Upper lobe of left lung (tissue), 6 donors: Measurements from ENCODE around the gene ILF2. TPM values are rescaled to one million over a fixed set of nuclear protein-coding genes. Genes with fewer than 3 reads are reported as not detected.

ENCODE experiments used
- ATAC-seq, 2 donors: fragments of 200-7000 bp; cut with Tn5 transposase; one replicate each; pipeline ENCODE4 v1.9.1; 2022; ENCODE audit warnings: mild to moderate bottlenecking in 2 of 2, moderate library complexity in 2 of 2; ENCODE audit not compliant: low FRiP score in 2 of 2
- DNase-seq, 2 donors: peaks; one replicate each; pipeline ENCODE4 v3.0.0-alpha.2; 2019 to 2020
- H3K27ac ChIP-seq, 4 donors: fragments of 200-600 bp; sonication (generic); one replicate each; pipeline ENCODE4 v1.5.1; 2016 to 2019
- H3K27me3 ChIP-seq, 4 donors: fragments of 200-600 bp; sonication (generic); one replicate each; pipeline ENCODE4 v1.5.1; 2017 to 2019
- H3K36me3 ChIP-seq, 4 donors: fragments of 200-600 bp; sonication (generic); one replicate each; pipeline ENCODE4 v1.5.1; 2016 to 2019
- H3K4me1 ChIP-seq, 4 donors: fragments of 200-600 bp; sonication (generic); one replicate each; pipeline ENCODE4 v1.5.1; 2018 to 2019
- H3K4me3 ChIP-seq, 4 donors: fragments of 200-600 bp; sonication (generic); one replicate each; pipeline ENCODE4 v1.5.1; 2017 to 2019; ENCODE audit warnings: mild to moderate bottlenecking in 2 of 4, moderate library complexity in 1 of 4
- H3K9me3 ChIP-seq, 4 donors: fragments of 200-600 bp; sonication (generic); one replicate each; pipeline ENCODE4 v1.5.1; 2018 to 2019
- EP300 ChIP-seq, 4 donors: sonication (generic); formaldehyde crosslinking; IDR thresholded peaks; one replicate each; pipeline ENCODE4 v1.5.1; 2017; ENCODE audit warnings: antibody characterized with exemption in 4 of 4, control low read depth in 2 of 4
- POLR2A ChIP-seq, 4 donors: fragments of 450-650 bp; IDR thresholded peaks; one replicate each; pipeline ENCODE4 v1.5.1; 2016 to 2017; ENCODE audit warnings: antibody characterized with exemption in 4 of 4, mild to moderate bottlenecking in 2 of 4
- POLR2AphosphoS5 ChIP-seq, 2 donors: sonication (generic); formaldehyde crosslinking; IDR thresholded peaks; one replicate each; pipeline ENCODE4 v1.5.1; 2017; ENCODE audit warnings: antibody characterized with exemption in 2 of 2
- WGBS, 2 donors: methylation state at CpG; one replicate each; pipeline ENCODE4 v1.1.5; 2017 to 2018; 5-methylcytosine and 5-hydroxymethylcytosine counted together
- total RNA-seq, 6 donors: library from RNA; depleted of rRNA in 4 of 6; stranded (reverse); fragments of >200 nt in 4 of 6; gene quantifications; one replicate each; pipeline versions ENCODE4 v1.1.0 to v1.2.1, GENCODE V29; 2016 to 2021
- TF ChIP-seq, protein P1 (sequence below), 6 experiments: fragments of 450-650 bp in 4 of 6; fragments of 200-600 bp in 2 of 6; sonication (generic) in 2 of 6; IDR thresholded peaks; one replicate each; pipeline ENCODE4 v1.5.1; 2016 to 2019; ENCODE audit warnings: antibody characterized with exemption in 6 of 6
- donor health status: DM: no; HTN: no; CAD: no; lungs with moderate emphysema.
- donor health status: DM: no; HTN: yes; CAD: no; lungs with severe emphysema.

The ILF2 gene
- total RNA-seq, 6 donors from 2014 or later, result 21.0 to 120 (median 75.8) TPM

DNA sequence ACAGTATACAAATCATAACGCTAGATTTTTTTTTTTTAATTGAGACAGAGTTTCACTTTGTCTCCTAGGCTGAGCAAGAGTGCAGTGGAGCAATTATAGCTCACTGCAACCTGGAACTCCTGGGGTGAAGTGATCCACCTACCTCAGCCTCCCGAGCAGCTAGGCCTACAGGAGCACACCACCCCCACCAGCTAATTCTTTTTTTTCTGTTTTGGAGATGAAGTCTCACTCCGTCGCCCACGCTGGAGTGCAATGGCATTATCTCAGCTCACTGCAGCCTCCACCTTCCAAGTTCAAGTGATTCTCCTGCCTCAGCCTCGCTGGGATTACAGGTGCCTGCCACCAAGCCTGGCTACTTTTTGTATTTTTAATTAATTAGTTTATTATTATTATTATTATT, 29.0 kb upstream of the ILF2 start:
- Histone ChIP-seq H3K36me3 (no peaks in the 10 kb centered on the region), H3K4me1 (peaks cover 15 to 27% (median 22%) of the 10 kb centered on the region in 4 donors), H3K27me3 (no peaks in the 10 kb centered on the region), H3K27ac (peak overlapping the region in 3 of 4 donors; percentile 87 to 90 (median 88)), H3K4me3 (no peak overlapping the region), H3K9me3 (no peaks in the 10 kb centered on the region)
- no peak for DNase-seq
- no peak for TF ChIP-seq POLR2A (IDR thresholded peaks at IDR 0.05)
- no peak for TF ChIP-seq EP300 (IDR thresholded peaks at IDR 0.05)
- TF ChIP-seq, protein P1, sequence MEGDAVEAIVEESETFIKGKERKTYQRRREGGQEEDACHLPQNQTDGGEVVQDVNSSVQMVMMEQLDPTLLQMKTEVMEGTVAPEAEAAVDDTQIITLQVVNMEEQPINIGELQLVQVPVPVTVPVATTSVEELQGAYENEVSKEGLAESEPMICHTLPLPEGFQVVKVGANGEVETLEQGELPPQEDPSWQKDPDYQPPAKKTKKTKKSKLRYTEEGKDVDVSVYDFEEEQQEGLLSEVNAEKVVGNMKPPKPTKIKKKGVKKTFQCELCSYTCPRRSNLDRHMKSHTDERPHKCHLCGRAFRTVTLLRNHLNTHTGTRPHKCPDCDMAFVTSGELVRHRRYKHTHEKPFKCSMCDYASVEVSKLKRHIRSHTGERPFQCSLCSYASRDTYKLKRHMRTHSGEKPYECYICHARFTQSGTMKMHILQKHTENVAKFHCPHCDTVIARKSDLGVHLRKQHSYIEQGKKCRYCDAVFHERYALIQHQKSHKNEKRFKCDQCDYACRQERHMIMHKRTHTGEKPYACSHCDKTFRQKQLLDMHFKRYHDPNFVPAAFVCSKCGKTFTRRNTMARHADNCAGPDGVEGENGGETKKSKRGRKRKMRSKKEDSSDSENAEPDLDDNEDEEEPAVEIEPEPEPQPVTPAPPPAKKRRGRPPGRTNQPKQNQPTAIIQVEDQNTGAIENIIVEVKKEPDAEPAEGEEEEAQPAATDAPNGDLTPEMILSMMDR (IDR thresholded peaks at IDR 0.05), result no peak
- no peak for TF ChIP-seq POLR2AphosphoS5 (IDR thresholded peaks at IDR 0.05)
- WGBS, 2 donors, result 79 to 85% methylated on average over 6 of the region's 6 CpGs
- no peak for ATAC-seq

DNA sequence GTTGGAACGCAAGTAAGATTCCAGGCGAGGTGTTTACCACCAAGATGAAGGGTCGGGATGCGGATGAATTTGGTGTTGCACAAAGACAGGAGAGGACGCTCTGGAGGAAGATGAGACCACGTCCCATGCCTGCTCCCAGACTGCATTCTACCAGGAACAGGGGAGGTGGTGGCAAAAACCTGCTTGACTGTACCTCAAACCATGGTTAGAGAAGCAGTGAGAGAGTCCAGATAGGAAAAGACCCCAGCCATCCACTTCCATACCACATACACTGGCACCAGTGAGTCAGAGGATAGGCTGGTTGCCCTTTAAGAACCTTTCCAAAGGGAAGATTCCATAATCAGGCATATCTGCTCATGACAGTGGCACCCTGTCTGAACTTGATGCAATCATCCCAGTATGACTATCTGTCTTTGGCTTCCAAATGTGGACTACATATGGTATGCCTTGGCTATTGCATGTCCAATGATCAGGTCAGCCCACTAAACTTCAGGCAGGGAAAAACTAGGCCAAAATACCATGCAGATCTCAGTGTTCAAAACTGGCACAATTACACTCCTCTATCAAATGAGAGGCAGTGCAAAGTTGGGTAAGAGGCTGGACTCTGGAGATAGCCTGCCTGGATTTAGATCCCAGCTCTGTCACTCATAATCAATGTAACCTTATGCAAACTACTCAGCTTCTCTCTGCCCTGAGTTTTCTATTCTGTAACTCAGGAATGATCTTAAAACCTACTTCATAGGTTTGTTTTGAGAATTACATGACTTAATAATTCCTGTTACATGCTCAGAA, 28.3 kb upstream of the ILF2 start:
- Histone ChIP-seq H3K4me1 (peaks cover 15 to 27% (median 22%) of the 10 kb centered on the region in 4 donors), H3K36me3 (no peaks in the 10 kb centered on the region), H3K4me3 (no peak overlapping the region), H3K9me3 (no peaks in the 10 kb centered on the region), H3K27ac (peak overlapping the region; percentile 36 to 90 (median 88)), H3K27me3 (no peaks in the 10 kb centered on the region)
- ATAC-seq (peak in 1 of 2 donors; percentile 19), DNase-seq (no peak)
- WGBS, 2 donors, result 75 to 80% methylated on average over 6 of the region's 6 CpGs
- no peak for TF ChIP-seq POLR2A (IDR thresholded peaks at IDR 0.05)
- TF ChIP-seq POLR2AphosphoS5 (IDR thresholded peaks at IDR 0.05), result no peak
- TF ChIP-seq, protein P1 (IDR thresholded peaks at IDR 0.05), result no peak
- no peak for TF ChIP-seq EP300 (IDR thresholded peaks at IDR 0.05)

DNA sequence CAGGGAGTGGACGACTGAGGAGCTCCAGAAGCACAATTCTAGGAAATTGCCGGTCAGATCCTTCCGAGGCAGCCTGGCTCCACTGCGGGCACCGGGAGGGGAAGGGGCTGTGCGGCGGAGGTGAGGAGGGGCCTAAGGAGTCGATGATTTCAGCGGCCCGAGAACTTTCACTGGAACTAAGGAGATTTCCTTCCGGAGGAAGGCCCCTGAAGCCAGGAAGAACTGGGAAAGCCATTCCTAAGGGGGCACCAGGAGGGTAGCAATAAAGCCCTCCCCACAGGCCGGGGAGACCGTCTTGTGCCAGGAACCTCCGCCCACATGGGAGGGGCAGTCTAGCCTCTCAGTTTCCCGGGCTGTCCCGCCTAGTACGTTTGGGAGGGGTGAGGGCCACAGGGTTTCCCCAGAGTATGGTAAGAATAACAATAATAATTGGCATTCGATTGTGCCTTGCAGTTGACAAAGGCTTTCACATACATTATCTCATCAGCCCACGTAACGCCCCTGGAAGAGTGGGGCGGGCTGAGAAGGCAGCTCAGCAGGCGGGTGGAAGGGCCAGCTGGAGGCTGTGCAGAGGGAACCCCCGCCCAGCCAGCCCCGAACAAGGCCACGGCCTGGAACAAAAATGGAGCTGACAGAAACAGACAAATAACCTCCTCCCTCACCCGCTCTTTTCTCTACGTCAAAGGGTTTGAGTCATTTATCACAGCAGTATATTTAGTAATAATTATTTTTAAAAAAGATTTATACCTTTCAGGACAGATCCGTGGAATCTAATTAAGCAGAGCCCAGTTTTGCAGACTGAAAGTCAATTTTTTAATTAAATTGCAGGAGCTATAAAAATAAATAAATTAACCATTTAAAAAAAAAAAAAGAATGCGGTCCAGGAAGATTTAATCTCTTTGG, 27.5 kb upstream of the ILF2 start:
- Histone ChIP-seq H3K9me3 (no peaks in the 10 kb centered on the region), H3K4me1 (peaks cover 15 to 27% (median 22%) of the 10 kb centered on the region in 4 donors), H3K27me3 (no peaks in the 10 kb centered on the region), H3K27ac (peak overlapping the region; percentile 87 to 90 (median 88)), H3K36me3 (no peaks in the 10 kb centered on the region), H3K4me3 (peak overlapping the region in 2 of 4 donors; percentile 24 to 28)
- 37 to 44% methylated on average over 29 of the region's 29 CpGs for WGBS, 2 donors
- TF ChIP-seq POLR2AphosphoS5 (IDR thresholded peaks at IDR 0.05) (peak; percentile 56 to 68), EP300 (IDR thresholded peaks at IDR 0.05) (peak in 2 of 4 donors; percentile 33 to 49), POLR2A (IDR thresholded peaks at IDR 0.05) (no peak)
- ATAC-seq (peak; percentile 72 to 92), DNase-seq (peak; percentile 62 to 73)

DNA sequence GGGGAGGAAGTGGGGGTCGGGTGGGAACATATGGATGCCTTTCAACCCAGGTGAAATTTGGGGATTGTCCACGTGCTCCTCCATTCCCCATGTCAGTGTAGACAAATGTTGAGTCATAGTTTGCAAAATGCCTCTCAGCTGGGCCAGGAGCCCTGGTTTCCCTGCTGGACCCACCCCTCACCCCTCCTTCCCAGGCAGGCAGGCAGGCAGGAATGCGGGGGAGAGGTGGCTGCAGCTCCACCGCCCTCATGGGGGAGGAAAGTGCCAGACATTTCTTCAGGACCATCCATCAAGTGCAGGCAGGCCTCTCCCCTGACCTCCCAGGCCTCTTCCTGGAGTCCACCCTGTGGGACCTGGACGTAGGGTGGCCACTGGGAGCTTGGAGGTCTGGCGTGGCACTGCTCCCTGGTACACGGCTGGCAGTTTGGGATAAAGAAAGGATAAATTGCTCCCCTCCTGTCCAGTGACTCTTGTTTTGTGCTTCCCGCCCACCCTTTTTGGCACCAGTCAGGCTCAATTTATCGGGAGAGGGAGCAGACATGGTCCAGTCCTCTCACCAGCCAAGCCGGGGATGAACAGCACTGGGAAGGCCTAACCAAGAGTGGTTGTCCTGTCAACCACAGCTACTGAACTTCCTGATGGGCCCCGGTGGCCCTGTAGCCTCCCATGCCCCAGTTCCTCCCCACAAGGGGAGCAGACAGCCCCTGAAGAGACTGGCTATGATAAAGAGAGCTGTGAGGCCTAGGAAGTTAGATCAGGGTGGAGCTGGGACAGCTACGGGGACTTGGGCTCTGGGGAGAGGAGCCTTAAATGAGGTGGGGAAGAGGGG, 26.6 kb upstream of the ILF2 start:
- H3K4me1 ChIP-seq, result peaks cover 15 to 27% (median 22%) of the 10 kb centered on the region in 4 donors
- H3K27me3 ChIP-seq, result no peaks in the 10 kb centered on the region
- H3K36me3 ChIP-seq, result peaks cover 0 to 8% (median 3%) of the 10 kb centered on the region in 4 donors
- peak overlapping the region in 2 of 4 donors; percentile 24 to 28 for H3K4me3 ChIP-seq
- DNase-seq (peak in 1 of 2 donors; percentile 41), ATAC-seq (peak; percentile 52 to 84)
- H3K27ac ChIP-seq, result peak overlapping the region; percentile 87 to 90 (median 88)
- WGBS, 2 donors, result 47 to 55% methylated on average over 11 to 12 of the region's 12 CpGs
- H3K9me3 ChIP-seq, result no peaks in the 10 kb centered on the region
- TF ChIP-seq, protein P1 (IDR thresholded peaks at IDR 0.05), result no peak
- TF ChIP-seq POLR2AphosphoS5 (IDR thresholded peaks at IDR 0.05), result peak; percentile 27 to 41
- no peak for TF ChIP-seq EP300 (IDR thresholded peaks at IDR 0.05)
- TF ChIP-seq POLR2A (IDR thresholded peaks at IDR 0.05), result peak in 2 of 4 donors; percentile 7 to 20
